CD4-positive, CD25-positive, alpha-beta regulatory T cell (primary cell): ENCODE results near the gene EIF5A2. TPM values are rescaled to one million over a fixed set of nuclear protein-coding genes. Genes with fewer than 3 reads are reported as not detected.
A peak's percentile ranks its signal among the peaks of the same experiment; 100 is the strongest.
"Not testable (repeated sequence)": the region's sequence is repeated elsewhere in the genome, so short reads cannot be mapped to it uniquely, and the experiment has no call there.

Experiments used
- ATAC-seq, 2 donors: fragments of 150-1000 bp; cut with Tn5 transposase; one replicate each; pipeline ENCODE4 v1.10.0; 2021; ENCODE audit warnings: low read depth in 2 of 2, moderate number of reproducible peaks in 2 of 2, moderate library complexity in 1 of 2
- DNase-seq, 3 donors: peaks; one replicate each; pipeline versions ENCODE4 v3.0.0 to v3.0.0-alpha.2; 2012 to 2022; ENCODE audit warnings: mixed read lengths in 1 of 3
- H3K27ac ChIP-seq: one replicate; pipeline ENCODE4 v1.7.0; 2013; ENCODE audit warnings: mild to moderate bottlenecking, low read length; ENCODE audit not compliant: insufficient read depth, poor library complexity, severe bottlenecking
- H3K27me3 ChIP-seq: one replicate; pipeline ENCODE4 v1.7.0; 2013; ENCODE audit warnings: low read length; ENCODE audit not compliant: control insufficient read depth, insufficient read depth
- H3K36me3 ChIP-seq: one replicate; pipeline ENCODE4 v1.7.0; 2013; ENCODE audit warnings: mild to moderate bottlenecking, low read length, moderate library complexity; ENCODE audit not compliant: control insufficient read depth, insufficient read depth
- H3K4me1 ChIP-seq: 2 replicates; pipeline ENCODE4 v1.7.0; 2013; ENCODE audit warnings: mild to moderate bottlenecking, low read length; ENCODE audit not compliant: insufficient read depth, control insufficient read depth, poor library complexity, severe bottlenecking
- H3K4me3 ChIP-seq: one replicate; pipeline ENCODE4 v1.7.0; 2013; ENCODE audit warnings: low read depth, mild to moderate bottlenecking, low read length, moderate library complexity
- H3K9me3 ChIP-seq, 2 experiments: 1 replicate in 1 of 2; 2 replicates in 1 of 2; pipeline ENCODE4 v1.7.0; 2013; ENCODE audit warnings: low read length in 2 of 2, mild to moderate bottlenecking in 1 of 2, moderate library complexity in 1 of 2; ENCODE audit not compliant: control insufficient read depth in 2 of 2
- H3K27ac Mint-ChIP-seq, 3 donors: one replicate each; pipeline ENCODE4 v1.8.0; 2020 to 2022; ENCODE audit warnings: mild to moderate bottlenecking in 3 of 3, mixed read lengths in 3 of 3, moderate library complexity in 2 of 3
- H3K27me3 Mint-ChIP-seq: one replicate; pipeline ENCODE4 v1.8.0; 2022; ENCODE audit warnings: mild to moderate bottlenecking, mixed read lengths
- H3K36me3 Mint-ChIP-seq: one replicate; pipeline ENCODE4 v1.8.0; 2020; ENCODE audit warnings: mixed read lengths
- H3K4me1 Mint-ChIP-seq, 4 donors: one replicate each; pipeline ENCODE4 v1.8.0; 2020 to 2022; ENCODE audit warnings: mixed read lengths in 4 of 4, mild to moderate bottlenecking in 1 of 4
- H3K4me3 Mint-ChIP-seq, 4 donors: one replicate each; pipeline ENCODE4 v1.8.0; 2020 to 2022; ENCODE audit warnings: mild to moderate bottlenecking in 4 of 4, mixed read lengths in 4 of 4, moderate library complexity in 3 of 4
- H3K9me3 Mint-ChIP-seq, 7 donors: one replicate each; pipeline ENCODE4 v1.8.0; 2020 to 2022; ENCODE audit warnings: mixed read lengths in 7 of 7, mild to moderate bottlenecking in 3 of 7, moderate library complexity in 2 of 7
- polyA plus RNA-seq, 4 donors: library from polyadenylated mRNA; unstranded; fragments of 300-500 nt; fragmentation: Illumina TruSeq; gene quantifications; one replicate each; pipeline ENCODE4 v1.2.3, GENCODE V29; 2021
- total RNA-seq: library from RNA; stranded (reverse); gene quantifications from one replicate; pipeline ENCODE4 v1.2.3, GENCODE V29; 2022

The EIF5A2 gene
- total and polyA plus RNA-seq, 5 donors from 2014 or later = 8.0 to 22.1 (median 14.0) TPM

GRCh38 chr3:170941551-170941950 lies 33.1 kb upstream of the EIF5A2 start:
- no peaks in the 10 kb centered on the region for H3K36me3 Mint-ChIP-seq
- Histone ChIP-seq H3K4me1 (no peaks in the 10 kb centered on the region), H3K9me3 (peaks cover 6 to 8% of the 10 kb centered on the region in 2 experiments), H3K36me3 (no peaks in the 10 kb centered on the region), H3K27me3 (peaks cover 9% of the 10 kb centered on the region), H3K4me3 (no peak overlapping the region), H3K27ac (no peak overlapping the region)
- ATAC-seq (no peak), DNase-seq (no peak)
- peaks cover 3 to 15% (median 8%) of the 10 kb centered on the region in 7 donors for H3K9me3 Mint-ChIP-seq
- H3K27ac Mint-ChIP-seq = no peak overlapping the region
- H3K4me3 Mint-ChIP-seq = no peak overlapping the region
- H3K27me3 Mint-ChIP-seq = peaks cover 28% of the 10 kb centered on the region
- no peaks in the 10 kb centered on the region for H3K4me1 Mint-ChIP-seq

- not testable (repeated sequence) for H3K4me3 Mint-ChIP-seq, H3K36me3 Mint-ChIP-seq, ATAC-seq, H3K4me1 Mint-ChIP-seq, H3K27ac Mint-ChIP-seq, H3K4me3 ChIP-seq, H3K27me3 ChIP-seq, DNase-seq, H3K4me1 ChIP-seq, H3K27ac ChIP-seq, H3K36me3 ChIP-seq, H3K9me3 ChIP-seq
- peaks cover 0 to 14% (median 2%) of the 10 kb centered on the region in 7 donors for H3K9me3 Mint-ChIP-seq
- peaks cover 15% of the 10 kb centered on the region for H3K27me3 Mint-ChIP-seq
Measured at GRCh38 chr3:170933039-170933438, 24.6 kb upstream of the EIF5A2 start.

- ATAC-seq, H3K4me1 Mint-ChIP-seq, H3K27ac ChIP-seq, H3K36me3 Mint-ChIP-seq, H3K4me1 ChIP-seq, H3K27ac Mint-ChIP-seq, H3K4me3 ChIP-seq, DNase-seq, H3K36me3 ChIP-seq, H3K27me3 ChIP-seq, H3K9me3 ChIP-seq, H3K27me3 Mint-ChIP-seq, H3K4me3 Mint-ChIP-seq: not testable (repeated sequence)
- peaks cover under 1 to 31% (median 7%) of the 10 kb centered on the region in 7 donors for H3K9me3 Mint-ChIP-seq
Measured at GRCh38 chr3:170923553-170923952, 15.1 kb upstream of the EIF5A2 start.

GRCh38 chr3:170918715-170919114 lies 10.3 kb upstream of the EIF5A2 start:
- peaks cover 13 to 27% of the 10 kb centered on the region in 2 experiments for H3K9me3 ChIP-seq
- Mint-ChIP-seq H3K4me1 (no peaks in the 10 kb centered on the region), H3K27ac (no peak overlapping the region), H3K36me3 (peaks cover 3% of the 10 kb centered on the region), H3K4me3 (no peak overlapping the region), H3K27me3 (peaks cover 13% of the 10 kb centered on the region), H3K9me3 (peaks cover 7 to 30% (median 11%) of the 10 kb centered on the region in 7 donors)
- peaks cover 3% of the 10 kb centered on the region for H3K27me3 ChIP-seq
- no peak for DNase-seq
- H3K4me1 ChIP-seq = no peaks in the 10 kb centered on the region
- H3K27ac ChIP-seq = no peak overlapping the region
- no peak overlapping the region for H3K4me3 ChIP-seq
- ATAC-seq = no peak
- H3K36me3 ChIP-seq = no peaks in the 10 kb centered on the region

- Mint-ChIP-seq H3K4me1 (peaks cover 0 to 6% (median 0%) of the 10 kb centered on the region in 4 donors), H3K9me3 (peaks cover 7 to 28% (median 8%) of the 10 kb centered on the region in 7 donors), H3K36me3 (peaks cover 3% of the 10 kb centered on the region), H3K27ac (no peak overlapping the region), H3K4me3 (no peak overlapping the region), H3K27me3 (peaks cover 19% of the 10 kb centered on the region)
- H3K4me1 ChIP-seq = no peaks in the 10 kb centered on the region
- no peak overlapping the region for H3K27ac ChIP-seq
- DNase-seq (no peak), ATAC-seq (no peak)
- no peaks in the 10 kb centered on the region for H3K27me3 ChIP-seq
- no peak overlapping the region for H3K4me3 ChIP-seq
- no peaks in the 10 kb centered on the region for H3K36me3 ChIP-seq
- peaks cover 15 to 33% of the 10 kb centered on the region in 2 experiments for H3K9me3 ChIP-seq
Measured at GRCh38 chr3:170914690-170915089, 6.3 kb upstream of the EIF5A2 start.

- DNase-seq (no peak), ATAC-seq (no peak)
- Histone ChIP-seq H3K4me1 (no peaks in the 10 kb centered on the region), H3K27me3 (no peaks in the 10 kb centered on the region), H3K27ac (no peak overlapping the region), H3K9me3 (peaks cover 19 to 38% of the 10 kb centered on the region in 2 experiments), H3K4me3 (no peak overlapping the region), H3K36me3 (no peaks in the 10 kb centered on the region)
- Mint-ChIP-seq H3K27me3 (peaks cover 19% of the 10 kb centered on the region), H3K4me3 (no peak overlapping the region), H3K27ac (no peak overlapping the region), H3K4me1 (peaks cover 0 to 6% (median 0%) of the 10 kb centered on the region in 4 donors), H3K9me3 (peaks cover 7 to 28% (median 10%) of the 10 kb centered on the region in 7 donors), H3K36me3 (peaks cover 3% of the 10 kb centered on the region)
Measured at GRCh38 chr3:170914212-170914611, 5.8 kb upstream of the EIF5A2 start.

- Mint-ChIP-seq H3K36me3 (no peaks in the 10 kb centered on the region), H3K4me3 (peak overlapping the region in 1 of 4 donors; percentile 93), H3K27me3 (peaks cover 12% of the 10 kb centered on the region), H3K9me3 (peaks cover 0 to 17% (median 6%) of the 10 kb centered on the region in 7 donors), H3K4me1 (peaks cover 10 to 20% (median 15%) of the 10 kb centered on the region in 4 donors), H3K27ac (no peak overlapping the region)
- no peak for DNase-seq
- H3K9me3 ChIP-seq = peaks cover 8 to 23% of the 10 kb centered on the region in 2 experiments
- no peaks in the 10 kb centered on the region for H3K27me3 ChIP-seq
- no peak for ATAC-seq
- peaks cover 20% of the 10 kb centered on the region for H3K4me1 ChIP-seq
- no peaks in the 10 kb centered on the region for H3K36me3 ChIP-seq
- no peak overlapping the region for H3K4me3 ChIP-seq
- H3K27ac ChIP-seq = no peak overlapping the region
Measured at GRCh38 chr3:170911051-170911450, 2.6 kb upstream of the EIF5A2 start.

- peaks cover 12 to 22% (median 17%) of the 10 kb centered on the region in 4 donors for H3K4me1 Mint-ChIP-seq
- peaks cover 12% of the 10 kb centered on the region for H3K27me3 Mint-ChIP-seq
- no peak overlapping the region for H3K4me3 ChIP-seq
- peaks cover 20% of the 10 kb centered on the region for H3K4me1 ChIP-seq
- no peak for DNase-seq
- H3K36me3 ChIP-seq = no peaks in the 10 kb centered on the region
- H3K27ac Mint-ChIP-seq = no peak overlapping the region
- H3K36me3 Mint-ChIP-seq = no peaks in the 10 kb centered on the region
- no peak overlapping the region for H3K27ac ChIP-seq
- ATAC-seq = no peak
- peak overlapping the region in 2 of 4 donors; percentile 11 to 93 for H3K4me3 Mint-ChIP-seq
- peaks cover 8 to 23% of the 10 kb centered on the region in 2 experiments for H3K9me3 ChIP-seq
- peaks cover 0 to 16% (median 6%) of the 10 kb centered on the region in 7 donors for H3K9me3 Mint-ChIP-seq
- no peaks in the 10 kb centered on the region for H3K27me3 ChIP-seq
Measured at GRCh38 chr3:170910542-170910941, 2.1 kb upstream of the EIF5A2 start.
